Lower leg skin (tissue), 3 donors: Measurements from ENCODE around the gene NEURL1.

Source experiments
- CTCF ChIP-seq, 3 donors: fragments of 450-650 bp; IDR thresholded peaks; one replicate each; pipeline ENCODE4 v1.5.1; 2016; ENCODE audit warnings: antibody characterized with exemption in 3 of 3, mild to moderate bottlenecking in 3 of 3, moderate library complexity in 2 of 3
- POLR2A ChIP-seq, 2 donors: fragments of 450-650 bp; IDR thresholded peaks; one replicate each; pipeline ENCODE4 v1.6.1; 2016 to 2017; ENCODE audit warnings: antibody characterized with exemption in 2 of 2, mild to moderate bottlenecking in 1 of 2, moderate library complexity in 1 of 2

GRCh38 chr10:103600325-103600724, 106.8 kb downstream of the NEURL1 start:
- TF ChIP-seq CTCF (IDR thresholded peaks at IDR 0.05) (no peak), POLR2A (IDR thresholded peaks at IDR 0.05) (no peak)
